Adrenal gland (tissue), 5 donors: ENCODE data around the gene SPECC1L.

ENCODE experiments used
- CTCF ChIP-seq, 6 experiments: fragments of 450-650 bp in 4 of 6; fragments of 200-600 bp in 2 of 6; sonication (generic) in 1 of 6; IDR thresholded peaks; 1 replicate in 5 of 6; 2 replicates in 1 of 6; pipeline versions ENCODE4 v1.5.1 to v1.8.0; 2016 to 2021; ENCODE audit warnings: antibody characterized with exemption in 6 of 6, mild to moderate bottlenecking in 2 of 6, moderate library complexity in 1 of 6
- POLR2A ChIP-seq, 2 donors: fragments of 450-650 bp; IDR thresholded peaks; one replicate each; pipeline ENCODE4 v1.6.1; 2017; ENCODE audit warnings: antibody characterized with exemption in 2 of 2, mild to moderate bottlenecking in 2 of 2, moderate library complexity in 1 of 2
- donor health status: DM: no; HTN: no; CAD: no.

GRCh38 chr22:24409707-24410106 lies 139.1 kb downstream of the SPECC1L start:
- TF ChIP-seq CTCF (IDR thresholded peaks at IDR 0.05) (peak in 1 of 6 experiments; percentile 12), POLR2A (IDR thresholded peaks at IDR 0.05) (no peak)
